ENCODE data around the gene DAPK2. TPM values are rescaled to one million over a fixed set of nuclear protein-coding genes. Genes with fewer than 3 reads are reported as not detected.

The DAPK2 gene
- polyA plus RNA-seq, 1 of the 3 experiments (the other 2 are of a cell fraction): 1.4 TPM

GRCh38 chr15:63922261-63922904 lies 123.9 kb downstream of the DAPK2 start:
- no peaks in the 10 kb centered on the region for H3K36me3 ChIP-seq (replicated peaks in 1 of 2; ENCODE audit: control insufficient read depth in 1 of 2, insufficient read depth in 2 of 2, low read length in 1 of 2)
- H3K9me2 ChIP-seq: no peaks in the 10 kb centered on the region
- no peak overlapping the region for H3K4me3 ChIP-seq (ENCODE audit: low read depth in 2 of 2, low read length in 1 of 2)
- H4K20me1 ChIP-seq (ENCODE audit: insufficient read depth): no peaks in the 10 kb centered on the region
- H3F3A ChIP-seq (replicated peaks; ENCODE audit: insufficient read depth): no peaks in the 10 kb centered on the region
- no peaks in the 10 kb centered on the region for H3K9me3 ChIP-seq
- TF ChIP-seq TAF1 (IDR thresholded peaks at IDR 0.05; ENCODE audit: borderline replicate concordance, low read depth, low read length): no peak
- TF ChIP-seq RFX5 (IDR thresholded peaks at IDR 0.05; ENCODE audit: low read length): no peak
- no peak for TF ChIP-seq ELF1 (IDR thresholded peaks at IDR 0.05)
- no CpG with 5 or more reads among the region's 3 CpGs for WGBS (ENCODE audit: low lambda C conversion rate)
- no peak overlapping the region for H2AFZ ChIP-seq (ENCODE audit: low read depth)
- POLR2A ChIA-PET: no interaction called here
- no peaks in the 10 kb centered on the region for H3K27me3 ChIP-seq (ENCODE audit: insufficient read depth)
- H3K4me2 ChIP-seq: no peak overlapping the region
- H3K79me2 ChIP-seq (ENCODE audit: insufficient read depth): no peaks in the 10 kb centered on the region
- H3K4me1 ChIP-seq (ENCODE audit: control insufficient read depth in 1 of 2, insufficient read depth in 2 of 2, low read depth in 1 of 2, low read length in 1 of 2): peaks cover 0 to 9% of the 10 kb centered on the region in 2 experiments; a peak in 1 of 4 replicates
- no peak for DNase-seq
- CTCF ChIA-PET: interaction anchor here (1.4 to 4.7 kb wide), 2 partner anchors 23 to 170 kb away, joined by 5 to 29 read pairs; no protein-coding TSS in a partner anchor
- no peak overlapping the region for H3K27ac ChIP-seq (ENCODE audit: low read depth in 2 of 2, low read length in 1 of 2)
- no peak overlapping the region for H3K9ac ChIP-seq

DNA sequence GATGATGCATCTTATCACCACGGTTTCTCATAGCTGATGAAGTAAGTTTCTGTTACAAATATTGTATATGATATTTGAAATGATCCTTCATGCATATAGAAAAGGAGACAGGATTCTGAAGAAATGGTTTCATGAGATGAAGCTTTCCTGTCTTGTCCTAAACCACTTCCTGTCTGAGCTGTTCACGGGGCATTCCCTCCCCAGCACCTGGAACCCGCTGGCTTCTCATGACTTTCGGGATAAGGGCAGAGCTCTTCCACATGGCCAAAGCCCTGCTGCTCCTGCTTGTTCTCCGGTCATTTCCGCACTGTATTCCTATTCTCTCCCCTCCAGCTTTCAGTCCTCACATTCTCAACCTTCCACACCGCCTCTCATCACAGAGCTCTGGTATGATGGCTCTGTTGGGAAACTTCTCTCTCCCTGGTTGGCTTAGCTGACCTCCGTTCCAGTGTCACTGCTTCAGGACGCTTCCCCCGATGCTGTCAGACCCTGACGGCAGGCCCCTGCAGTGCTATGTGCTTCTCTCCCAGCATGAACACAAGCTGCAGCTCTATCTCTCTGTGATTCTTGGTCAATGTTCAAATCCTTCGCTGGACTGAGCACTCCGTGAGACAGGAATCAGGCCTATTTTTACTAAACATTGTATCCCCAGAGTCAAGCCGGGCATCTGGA lies 125.6 kb downstream of the DAPK2 start:
- WGBS (ENCODE audit: low lambda C conversion rate): 87% methylated on average over 14 of the region's 14 CpGs

More for the DNA sequence above, 125.6 kb downstream of the DAPK2 start:
- ChIA-PET POLR2A (no interaction called here), CTCF (interaction anchor here (1.5 to 4.7 kb wide), 3 partner anchors 24 to 169 kb away, joined by 5 to 29 read pairs (median 7); no protein-coding TSS in a partner anchor)
- no peak for DNase-seq
- Histone ChIP-seq H3K9me2 (no peaks in the 10 kb centered on the region), H2AFZ (ENCODE audit: low read depth) (no peak overlapping the region), H3K4me1 (ENCODE audit: control insufficient read depth in 1 of 2, insufficient read depth in 2 of 2, low read depth in 1 of 2, low read length in 1 of 2) (peaks cover 0 to 12% of the 10 kb centered on the region in 2 experiments; a peak in 2 of 4 replicates), H3K9me3 (no peaks in the 10 kb centered on the region), H3K27ac (ENCODE audit: low read depth in 2 of 2, low read length in 1 of 2) (no peak overlapping the region), H4K20me1 (ENCODE audit: insufficient read depth) (no peaks in the 10 kb centered on the region), H3K27me3 (ENCODE audit: insufficient read depth) (no peaks in the 10 kb centered on the region), H3K79me2 (ENCODE audit: insufficient read depth) (no peaks in the 10 kb centered on the region), H3K36me3 (replicated peaks in 1 of 2; ENCODE audit: control insufficient read depth in 1 of 2, insufficient read depth in 2 of 2, low read length in 1 of 2) (no peaks in the 10 kb centered on the region), H3K4me3 (ENCODE audit: low read depth in 2 of 2, low read length in 1 of 2) (no peak overlapping the region), H3K9ac (no peak overlapping the region), H3K4me2 (no peak overlapping the region), H3F3A (replicated peaks; ENCODE audit: insufficient read depth) (no peaks in the 10 kb centered on the region)
- TF ChIP-seq POLR2AphosphoS5 (IDR thresholded peaks at IDR 0.05; ENCODE audit: low read depth, low read length): no peak
- TF ChIP-seq, protein P1, sequence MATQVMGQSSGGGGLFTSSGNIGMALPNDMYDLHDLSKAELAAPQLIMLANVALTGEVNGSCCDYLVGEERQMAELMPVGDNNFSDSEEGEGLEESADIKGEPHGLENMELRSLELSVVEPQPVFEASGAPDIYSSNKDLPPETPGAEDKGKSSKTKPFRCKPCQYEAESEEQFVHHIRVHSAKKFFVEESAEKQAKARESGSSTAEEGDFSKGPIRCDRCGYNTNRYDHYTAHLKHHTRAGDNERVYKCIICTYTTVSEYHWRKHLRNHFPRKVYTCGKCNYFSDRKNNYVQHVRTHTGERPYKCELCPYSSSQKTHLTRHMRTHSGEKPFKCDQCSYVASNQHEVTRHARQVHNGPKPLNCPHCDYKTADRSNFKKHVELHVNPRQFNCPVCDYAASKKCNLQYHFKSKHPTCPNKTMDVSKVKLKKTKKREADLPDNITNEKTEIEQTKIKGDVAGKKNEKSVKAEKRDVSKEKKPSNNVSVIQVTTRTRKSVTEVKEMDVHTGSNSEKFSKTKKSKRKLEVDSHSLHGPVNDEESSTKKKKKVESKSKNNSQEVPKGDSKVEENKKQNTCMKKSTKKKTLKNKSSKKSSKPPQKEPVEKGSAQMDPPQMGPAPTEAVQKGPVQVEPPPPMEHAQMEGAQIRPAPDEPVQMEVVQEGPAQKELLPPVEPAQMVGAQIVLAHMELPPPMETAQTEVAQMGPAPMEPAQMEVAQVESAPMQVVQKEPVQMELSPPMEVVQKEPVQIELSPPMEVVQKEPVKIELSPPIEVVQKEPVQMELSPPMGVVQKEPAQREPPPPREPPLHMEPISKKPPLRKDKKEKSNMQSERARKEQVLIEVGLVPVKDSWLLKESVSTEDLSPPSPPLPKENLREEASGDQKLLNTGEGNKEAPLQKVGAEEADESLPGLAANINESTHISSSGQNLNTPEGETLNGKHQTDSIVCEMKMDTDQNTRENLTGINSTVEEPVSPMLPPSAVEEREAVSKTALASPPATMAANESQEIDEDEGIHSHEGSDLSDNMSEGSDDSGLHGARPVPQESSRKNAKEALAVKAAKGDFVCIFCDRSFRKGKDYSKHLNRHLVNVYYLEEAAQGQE (IDR thresholded peaks at IDR 0.05; ENCODE audit: low read depth, low read length): no peak
- no peak for TF ChIP-seq FOXJ3 (CRISPR knock-in tag; IDR thresholded peaks at IDR 0.05)
- no peak for TF ChIP-seq ELF1 (IDR thresholded peaks at IDR 0.05)
- no peak for TF ChIP-seq TAF1 (IDR thresholded peaks at IDR 0.05; ENCODE audit: borderline replicate concordance, low read depth, low read length)
- TF ChIP-seq SMC3 (IDR thresholded peaks at IDR 0.05; ENCODE audit: low read depth, low read length): no peak

Data from SK-N-SH (cell line).